Left lung (tissue), 10 donors: Measurements from ENCODE around the gene UNC45A. TPM values are rescaled to one million over a fixed set of nuclear protein-coding genes. Genes with fewer than 3 reads are reported as not detected.

Source experiments
- ATAC-seq: fragments of 200-7000 bp; cut with Tn5 transposase; one replicate; pipeline ENCODE4 v1.9.1; 2020; ENCODE audit warnings: moderate library complexity
- DNase-seq, 4 donors: peaks; one replicate each; pipeline ENCODE4 v3.0.0-alpha.2; 2013 to 2020
- H3K27ac ChIP-seq, 2 donors: fragments of 200-600 bp; sonication (generic) in 1 of 2; one replicate each; pipeline versions ENCODE4 v1.5.0 to v1.8.0; 2020 to 2021
- H3K27me3 ChIP-seq, 2 donors: fragments of 200-600 bp; sonication (generic) in 1 of 2; one replicate each; pipeline versions ENCODE4 v1.5.0 to v1.8.0; 2020 to 2021
- H3K36me3 ChIP-seq, 2 donors: fragments of 200-600 bp; sonication (generic) in 1 of 2; one replicate each; pipeline versions ENCODE4 v1.5.0 to v1.8.0; 2020 to 2021
- H3K4me1 ChIP-seq, 2 donors: fragments of 200-600 bp; one replicate each; pipeline ENCODE4 v1.8.0; 2021
- H3K4me3 ChIP-seq, 2 donors: fragments of 200-600 bp; sonication (generic) in 1 of 2; one replicate each; pipeline versions ENCODE4 v1.5.0 to v1.8.0; 2020 to 2021; ENCODE audit warnings: mild to moderate bottlenecking in 1 of 2
- H3K9me3 ChIP-seq, 2 donors: fragments of 200-600 bp; sonication (generic) in 1 of 2; one replicate each; pipeline versions ENCODE4 v1.5.0 to v1.8.0; 2020 to 2021
- CTCF ChIP-seq, 2 donors: fragments of 200-600 bp; sonication (generic) in 1 of 2; IDR thresholded peaks; one replicate each; pipeline versions ENCODE4 v1.5.0 to v1.8.0; 2021; ENCODE audit warnings: antibody characterized with exemption in 2 of 2
- intact Hi-C, 2 donors: fragments of 100-400 bp; cut with DNase I; formaldehyde crosslinking; loops; one replicate each; pipeline versions ENCODE4 v1.11.2 to v1.14.2; 2022
- polyA plus RNA-seq, 6 donors: library from polyadenylated mRNA; unstranded; fragments of 120-200 nt; gene quantifications; one replicate each; pipeline ENCODE4 v1.2.1, GENCODE V29; 2013; ENCODE audit not compliant: insufficient read length in 6 of 6
- total RNA-seq, 2 donors: library from RNA; stranded (reverse); fragmentation: NEBNext Ultra II Directional; extraction: Animal tissue kit (Norgen Biotek cat#: 25700); gene quantifications; one replicate each; pipeline ENCODE4 v1.2.1, GENCODE V29; 2021
- donor health status: DM: no; HTN: yes; CAD: no.
- donor health status: DM: no; HTN: no; CAD: no.

UNC45A gene
- total and polyA plus RNA-seq, 8 donors, result 62.3 to 80.4 (median 70.7) TPM

GRCh38 chr15:90994417-90995311 lies 59.6 kb downstream of the UNC45A start, which contains the start of gene PRC1:
TSS of gene PRC1 (minus strand) at chr15:90994535. CDS start at chr15:90994417, 118 bp downstream.
- Histone ChIP-seq H3K27me3 (no peaks in the 10 kb centered on the region), H3K36me3 (peaks cover 0 to 23% of the 10 kb centered on the region in 2 donors), H3K9me3 (no peaks in the 10 kb centered on the region), H3K4me3 (peak within 1 kb of the TSS; percentile 92 to 98), H3K27ac (peak within 1 kb of the TSS; percentile 62 to 83), H3K4me1 (peaks cover 0 to 8% of the 10 kb centered on the region in 2 donors)
- no peak for TF ChIP-seq CTCF (IDR thresholded peaks at IDR 0.05)
- intact Hi-C loops, result no loop called here
- peak; percentile 94 to 100 (median 99) for DNase-seq
- peak; percentile 99 for ATAC-seq

GRCh38 chr15:90998737-90999136 lies 63.7 kb downstream of the UNC45A start:
- TF ChIP-seq CTCF (IDR thresholded peaks at IDR 0.05), result no peak
- Histone ChIP-seq H3K4me3 (no peak overlapping the region), H3K27me3 (no peaks in the 10 kb centered on the region), H3K4me1 (peaks cover 0 to 8% of the 10 kb centered on the region in 2 donors), H3K27ac (no peak overlapping the region), H3K36me3 (peaks cover 0 to 64% of the 10 kb centered on the region in 2 donors), H3K9me3 (no peaks in the 10 kb centered on the region)
- intact Hi-C loops, result no loop called here
- no peak for ATAC-seq
- no peak for DNase-seq

GRCh38 chr15:91001209-91001608 lies 66.1 kb downstream of the UNC45A start:
- TF ChIP-seq CTCF (IDR thresholded peaks at IDR 0.05), result no peak
- no peak overlapping the region for H3K4me3 ChIP-seq
- no peaks in the 10 kb centered on the region for H3K9me3 ChIP-seq
- no peak for DNase-seq
- H3K27me3 ChIP-seq, result no peaks in the 10 kb centered on the region
- ATAC-seq, result no peak
- intact Hi-C loops, result no loop called here
- H3K27ac ChIP-seq, result no peak overlapping the region
- H3K36me3 ChIP-seq, result peaks cover 0 to 88% of the 10 kb centered on the region in 2 donors
- no peaks in the 10 kb centered on the region for H3K4me1 ChIP-seq

Other genes with a start within 250 kb of the UNC45A start
- gene BLM, start 217.9 kb upstream of the UNC45A start, total RNA-seq, result 1 to 10 TPM; 3.7 to 4.4 TPM
- 10 to 100 TPM in 3 of 6 donors, 1 to 10 TPM in 3; 7.2 to 13.1 (median 10.1) TPM for gene BLM, start 217.9 kb upstream of the UNC45A start, polyA plus RNA-seq
- gene FURIN, start 66.7 kb upstream of the UNC45A start, total RNA-seq, result 100 to 1,000 TPM; 114 TPM
- 10 to 100 TPM; 43.6 to 77.0 (median 60.9) TPM for gene FURIN, start 66.7 kb upstream of the UNC45A start, polyA plus RNA-seq
- gene FES, start 50.8 kb upstream of the UNC45A start, total RNA-seq, result 10 to 100 TPM; 37.6 to 65.2 TPM
- gene FES, start 50.8 kb upstream of the UNC45A start, polyA plus RNA-seq, result 10 to 100 TPM; 20.8 to 31.3 (median 25.3) TPM
- gene MAN2A2, start 32.0 kb upstream of the UNC45A start, total RNA-seq, result 10 to 100 TPM; 78.6 to 86.3 TPM
- gene MAN2A2, start 32.0 kb upstream of the UNC45A start, polyA plus RNA-seq, result 10 to 100 TPM; 46.1 to 66.4 (median 58.8) TPM
- 10 to 100 TPM; 12.4 to 13.5 TPM for gene HDDC3, start 2.7 kb upstream of the UNC45A start, total RNA-seq
- 10 to 100 TPM; 10.3 to 15.9 (median 14.0) TPM for gene HDDC3, start 2.7 kb upstream of the UNC45A start, polyA plus RNA-seq
- gene RCCD1, start 19.6 kb downstream of the UNC45A start, total RNA-seq, result 10 to 100 TPM in 1 of 2 donors, 1 to 10 TPM in 1; 9.8 to 12.5 TPM
- 10 to 100 TPM; 16.1 to 21.2 (median 20.0) TPM for gene RCCD1, start 19.6 kb downstream of the UNC45A start, polyA plus RNA-seq
- 10 to 100 TPM; 10.4 to 31.2 TPM for gene PRC1, start 59.2 kb downstream of the UNC45A start, total RNA-seq
- 100 to 1,000 TPM in 2 of 6 donors, 10 to 100 TPM in 4; 53.2 to 137 (median 77.4) TPM for gene PRC1, start 59.2 kb downstream of the UNC45A start, polyA plus RNA-seq
- 10 to 100 TPM; 11.8 to 16.6 TPM for gene VPS33B, start 87.3 kb downstream of the UNC45A start, total RNA-seq
- gene VPS33B, start 87.3 kb downstream of the UNC45A start, polyA plus RNA-seq, result 10 to 100 TPM; 16.7 to 19.5 (median 18.7) TPM
- gene SV2B, start 165.0 kb downstream of the UNC45A start, total RNA-seq, result under 1 TPM; 0.58 to 0.99 TPM
- gene SV2B, start 165.0 kb downstream of the UNC45A start, polyA plus RNA-seq, result 1 to 10 TPM; 1.1 to 3.2 (median 1.6) TPM